Stimulated activated CD8-positive, alpha-beta memory T cell treated with anti-CD3 and anti-CD28 coated beads, Interleukin-15, amount 100 ng/mL, for 4 hours (primary cell): ENCODE results near the gene BECN2.

Source experiments
- DNase-seq, 2 donors: peaks; one replicate each; pipeline ENCODE4 v3.0.0-alpha.2; 2020; ENCODE audit warnings: low read depth in 2 of 2

The BECN2 gene, protein sequence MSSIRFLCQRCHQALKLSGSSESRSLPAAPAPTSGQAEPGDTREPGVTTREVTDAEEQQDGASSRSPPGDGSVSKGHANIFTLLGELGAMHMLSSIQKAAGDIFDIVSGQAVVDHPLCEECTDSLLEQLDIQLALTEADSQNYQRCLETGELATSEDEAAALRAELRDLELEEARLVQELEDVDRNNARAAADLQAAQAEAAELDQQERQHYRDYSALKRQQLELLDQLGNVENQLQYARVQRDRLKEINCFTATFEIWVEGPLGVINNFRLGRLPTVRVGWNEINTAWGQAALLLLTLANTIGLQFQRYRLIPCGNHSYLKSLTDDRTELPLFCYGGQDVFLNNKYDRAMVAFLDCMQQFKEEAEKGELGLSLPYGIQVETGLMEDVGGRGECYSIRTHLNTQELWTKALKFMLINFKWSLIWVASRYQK

DNA sequence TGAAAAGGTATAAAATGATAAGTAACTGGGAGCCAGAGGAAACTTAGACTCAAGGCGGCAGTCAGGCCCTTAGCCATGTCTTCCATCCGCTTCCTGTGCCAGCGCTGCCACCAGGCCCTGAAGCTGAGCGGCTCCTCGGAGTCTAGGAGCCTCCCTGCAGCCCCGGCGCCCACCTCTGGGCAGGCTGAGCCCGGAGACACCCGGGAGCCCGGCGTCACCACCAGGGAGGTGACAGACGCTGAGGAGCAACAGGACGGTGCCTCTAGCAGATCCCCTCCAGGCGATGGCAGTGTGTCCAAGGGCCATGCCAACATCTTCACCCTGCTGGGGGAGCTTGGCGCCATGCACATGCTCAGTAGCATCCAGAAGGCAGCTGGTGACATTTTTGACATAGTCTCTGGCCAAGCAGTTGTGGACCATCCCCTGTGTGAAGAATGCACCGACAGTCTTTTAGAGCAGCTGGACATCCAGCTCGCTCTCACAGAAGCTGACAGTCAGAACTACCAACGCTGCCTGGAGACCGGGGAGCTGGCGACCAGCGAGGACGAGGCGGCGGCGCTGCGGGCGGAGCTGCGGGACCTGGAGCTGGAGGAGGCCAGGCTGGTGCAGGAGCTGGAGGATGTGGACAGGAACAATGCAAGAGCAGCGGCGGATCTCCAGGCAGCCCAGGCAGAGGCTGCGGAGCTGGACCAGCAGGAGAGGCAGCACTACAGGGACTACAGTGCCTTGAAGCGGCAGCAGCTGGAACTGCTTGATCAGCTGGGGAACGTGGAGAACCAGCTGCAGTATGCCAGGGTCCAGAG lies at the start of gene BECN2:
Gene BECN2 (plus strand): TSS at position 76 of the 803 bp plus-strand sequence. CDS start 0 bp downstream, at position 76.
- DNase-seq: no peak

- no peak for DNase-seq
Observed at GRCh38 chr1:241916196-241916595, 41.4 kb upstream of the BECN2 start.

GRCh38 chr1:241917487-241917886 lies 40.1 kb upstream of the BECN2 start:
- DNase-seq: no peak

GRCh38 chr1:241918879-241919278 lies 38.7 kb upstream of the BECN2 start:
- DNase-seq: no peak

- no peak for DNase-seq
Observed at GRCh38 chr1:241924080-241924808, 33.3 kb upstream of the BECN2 start.

DNA sequence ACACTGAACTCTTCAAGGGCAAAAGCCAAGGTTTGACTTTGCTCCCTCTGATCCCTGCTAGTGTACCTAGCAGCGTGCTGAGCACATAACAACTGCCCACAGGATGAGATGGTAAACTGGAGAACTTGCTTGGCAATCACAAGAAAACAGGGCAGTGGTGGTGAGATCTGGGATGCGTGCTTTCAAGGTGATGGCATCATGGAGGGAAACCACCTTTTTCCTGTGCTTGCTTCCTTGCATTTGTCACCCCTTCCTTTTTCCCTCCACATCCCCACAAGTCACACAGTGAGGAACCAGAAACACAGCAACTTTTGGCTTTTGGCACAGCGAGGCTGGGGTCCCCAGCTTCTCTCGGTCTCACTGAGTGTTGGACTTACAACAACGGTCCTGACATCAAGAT lies 31.4 kb upstream of the BECN2 start:
- no peak for DNase-seq

- DNase-seq: no peak
Observed at GRCh38 chr1:241927321-241927720, 30.2 kb upstream of the BECN2 start.

DNA sequence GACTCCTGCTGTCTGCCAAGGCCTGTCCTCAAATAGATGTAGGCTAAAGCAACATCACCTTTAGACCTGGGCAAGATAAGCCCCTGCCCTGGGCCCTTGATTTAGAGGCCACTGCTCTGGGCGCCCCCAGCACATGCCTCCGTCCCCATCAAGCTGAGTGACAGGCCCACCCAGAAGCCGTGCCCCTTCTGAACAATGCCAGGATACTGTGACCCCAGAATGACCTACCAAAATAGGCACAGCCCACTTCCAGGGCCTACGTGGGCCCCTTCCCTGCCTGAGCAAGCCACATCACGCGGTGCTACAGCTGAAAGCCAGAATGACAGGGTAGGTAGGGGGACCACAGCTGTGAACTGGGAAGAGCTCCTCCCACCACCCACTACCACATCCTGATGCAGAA lies 24.7 kb upstream of the BECN2 start:
- DNase-seq: no peak

DNA sequence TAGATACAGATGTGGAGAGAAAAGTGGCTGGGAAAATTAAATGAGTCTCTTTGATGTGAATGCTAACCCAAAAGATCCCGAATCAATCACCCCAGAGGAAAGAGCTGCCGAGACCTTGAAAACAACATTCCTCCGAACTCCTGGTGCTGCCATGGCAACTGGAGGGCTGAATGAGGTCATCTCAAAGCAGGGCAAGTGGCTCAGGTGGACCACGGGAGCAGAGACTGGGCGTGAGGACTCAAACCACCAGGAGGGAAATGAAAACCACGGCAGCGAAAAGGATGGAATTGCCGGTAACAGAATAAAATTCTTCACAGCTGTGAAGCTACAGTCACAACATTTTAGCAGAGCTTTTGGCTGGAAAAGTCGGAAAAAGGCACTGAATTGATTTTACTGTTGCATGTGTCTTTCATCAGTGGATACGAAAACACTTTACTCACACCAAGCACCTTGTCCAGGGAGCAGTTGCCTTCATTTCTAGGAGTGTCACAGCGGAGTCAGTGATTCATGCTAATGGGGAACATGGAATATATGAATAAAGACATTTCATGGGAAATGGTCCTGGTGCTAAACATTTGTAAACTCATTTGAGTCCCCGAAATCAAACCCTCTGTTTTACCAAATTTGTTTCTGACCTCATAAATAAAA lies 23.2 kb upstream of the BECN2 start:
- no peak for DNase-seq

- no peak for DNase-seq
Observed at GRCh38 chr1:241934866-241935265, 22.7 kb upstream of the BECN2 start.

GRCh38 chr1:241939798-241940197 lies 17.8 kb upstream of the BECN2 start:
- no peak for DNase-seq

- DNase-seq: no peak
Observed at GRCh38 chr1:241942738-241943137, 14.8 kb upstream of the BECN2 start.

DNA sequence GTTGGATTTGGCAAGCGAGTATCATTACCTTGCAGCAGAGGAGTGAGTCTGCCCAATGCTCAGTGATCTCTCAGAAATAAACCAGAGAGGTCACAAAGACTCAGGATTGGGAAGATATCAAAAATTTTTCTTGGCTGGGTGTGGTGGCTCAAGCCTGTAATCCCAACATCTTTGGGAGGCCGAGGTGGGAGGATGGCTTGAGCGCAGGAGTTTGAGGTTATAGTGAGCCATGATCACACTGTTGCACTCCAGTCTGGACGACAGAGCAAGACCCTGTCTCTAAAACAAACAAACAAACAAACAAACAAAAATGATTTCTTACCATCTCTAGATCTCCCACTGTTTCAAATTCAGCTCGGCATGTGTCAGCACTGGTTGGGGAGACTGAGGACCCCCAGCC lies 13.3 kb upstream of the BECN2 start:
- DNase-seq: no peak

DNA sequence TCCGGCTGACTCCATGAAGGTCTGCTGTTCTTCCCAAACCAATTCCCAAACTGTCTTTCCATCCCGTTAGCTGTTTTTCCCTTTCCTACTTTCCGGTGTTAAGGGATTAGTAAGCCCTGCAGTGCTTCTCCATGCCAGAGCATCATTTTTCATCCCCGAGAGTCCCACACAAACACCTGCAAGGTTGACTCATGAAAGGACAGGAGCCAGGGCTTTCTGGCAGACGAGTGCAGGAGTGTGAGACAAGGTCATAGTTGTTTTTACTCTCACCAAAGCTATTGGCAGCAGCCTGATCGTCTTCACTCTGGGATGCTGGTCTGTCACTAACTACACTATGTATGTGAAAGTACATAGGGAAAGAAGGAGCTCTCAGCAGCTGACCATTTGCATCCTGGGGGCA lies 10.2 kb upstream of the BECN2 start:
- no peak for DNase-seq

DNA sequence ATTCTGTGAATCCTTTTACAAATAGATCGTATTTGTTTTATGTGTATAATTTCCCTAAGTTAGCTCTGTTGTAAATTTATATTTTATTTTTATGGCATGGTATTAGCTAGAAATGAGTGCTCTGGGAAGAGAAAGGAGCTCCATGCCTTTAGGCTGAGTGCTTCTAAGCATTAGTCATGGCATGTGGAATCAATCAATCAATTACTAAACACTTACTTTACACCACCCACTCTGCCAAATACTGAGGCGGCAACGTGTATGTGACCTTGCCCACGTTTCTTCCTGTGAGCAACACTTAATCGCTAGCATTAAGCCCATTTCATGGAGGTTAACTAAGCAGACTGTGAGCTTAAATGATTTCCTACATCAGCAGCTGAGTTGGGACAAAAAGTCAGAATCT lies 7.2 kb upstream of the BECN2 start:
- no peak for DNase-seq

GRCh38 chr1:241962153-241962552 lies 4.6 kb downstream of the BECN2 start:
- DNase-seq: no peak

GRCh38 chr1:241963722-241964121 lies 6.2 kb downstream of the BECN2 start:
- no peak for DNase-seq

GRCh38 chr1:241964550-241965282 lies 7.1 kb downstream of the BECN2 start:
- DNase-seq: no peak

DNA sequence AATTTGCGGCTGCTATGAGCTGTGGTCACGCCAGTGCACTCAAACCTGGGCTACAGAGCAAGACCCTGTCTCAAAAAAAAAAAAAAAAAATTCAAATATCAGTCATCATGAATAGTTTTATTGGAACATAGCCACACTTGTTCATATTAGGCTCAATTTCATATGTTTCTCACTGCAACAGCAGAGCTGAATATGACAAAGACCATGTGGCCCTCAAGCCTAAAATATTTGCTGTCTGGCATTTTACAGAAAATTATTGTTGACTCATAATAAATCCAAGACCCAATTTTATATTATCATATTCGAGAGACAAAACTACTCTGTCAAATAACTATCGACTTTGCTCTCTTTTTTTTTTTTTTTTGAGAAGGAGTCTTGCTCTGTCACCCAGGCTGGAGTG lies 11.0 kb downstream of the BECN2 start:
- no peak for DNase-seq

DNA sequence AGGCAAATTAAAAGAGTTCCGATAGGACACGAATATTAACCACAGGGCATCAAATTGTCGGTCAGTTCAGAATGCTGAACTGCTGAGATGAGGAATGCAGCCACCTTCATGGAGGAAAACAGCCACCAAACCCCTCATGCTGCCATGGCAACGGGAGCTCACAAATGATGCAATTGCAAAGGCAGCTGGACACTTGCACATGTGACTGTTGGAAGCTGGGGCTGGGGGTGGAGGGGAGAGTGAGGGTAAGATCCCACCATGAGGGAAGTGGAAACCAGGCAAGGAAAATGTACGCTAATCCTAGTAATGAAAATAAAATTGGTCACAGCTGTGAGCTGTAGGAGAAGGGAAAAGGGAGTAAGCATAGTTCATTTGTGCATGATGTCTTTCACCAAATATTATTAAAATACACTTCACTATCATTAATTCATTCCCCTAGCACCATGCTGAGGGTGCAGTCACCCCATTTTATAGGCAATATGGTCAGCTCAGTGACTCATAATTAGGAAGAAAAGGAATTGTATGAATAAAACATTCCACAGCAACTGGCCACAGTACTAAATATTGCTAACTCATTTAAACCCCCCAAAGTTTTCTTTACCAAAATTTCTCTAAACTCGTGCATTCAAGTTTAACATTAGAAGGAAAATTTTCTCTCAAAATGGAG lies 15.3 kb downstream of the BECN2 start:
- no peak for DNase-seq

- no peak for DNase-seq
Observed at GRCh38 chr1:241976229-241976628, 18.7 kb downstream of the BECN2 start.
